HG02571 (cell line): ENCODE data around the gene NAA80.
"Not testable (repeated sequence)": the region's sequence is repeated elsewhere in the genome, so short reads cannot be mapped to it uniquely, and the experiment has no call there.

Experiments used
- ATAC-seq: cut with Tn5 transposase; IDR thresholded peaks from one replicate; pipeline ENCODE4 v1.9.1; 2021; ENCODE audit warnings: mild to moderate bottlenecking, moderate library complexity; ENCODE audit not compliant: unreplicated experiment

NAA80 gene

GRCh38 chr3:50316657-50317242, 17.5 kb upstream of the NAA80 start:
- no peak for ATAC-seq

- no peak for ATAC-seq
These were observed 15.6 kb upstream of the NAA80 start for GRCh38 chr3:50314816-50315215.

- no peak for ATAC-seq
These were observed 15.1 kb upstream of the NAA80 start for GRCh38 chr3:50314342-50314741.

- ATAC-seq, result not testable (repeated sequence)
These were observed 12.8 kb upstream of the NAA80 start for GRCh38 chr3:50312041-50312440.

DNA sequence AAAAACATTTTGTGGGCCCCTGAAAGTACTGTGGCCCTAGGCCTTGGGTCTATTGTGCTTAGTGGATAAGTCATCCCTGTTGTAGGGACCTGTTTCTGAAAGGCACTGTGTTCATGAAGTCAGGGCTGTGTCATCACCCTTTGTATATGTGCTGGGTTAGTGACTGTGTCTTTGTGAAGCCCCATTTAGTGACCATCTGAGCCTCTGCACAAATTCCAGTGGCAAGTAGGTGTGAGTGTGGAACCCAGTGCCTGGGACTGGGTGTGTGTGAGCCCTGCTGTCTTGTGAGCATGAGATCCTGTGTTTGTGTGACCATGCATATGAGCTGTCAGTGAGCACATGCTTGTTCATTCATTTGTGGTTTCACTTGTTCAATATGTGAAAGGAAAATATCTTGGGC, 5.4 kb upstream of the NAA80 start:
- ATAC-seq, result no peak

- no peak for ATAC-seq
These were observed 4.0 kb upstream of the NAA80 start, which contains the start of gene HYAL1 for GRCh38 chr3:50303013-50303815. Gene HYAL1, minus strand, starts transcription at chr3:50303574. Its CDS starts 618 bp downstream, at chr3:50302956.

GRCh38 chr3:50302095-50303012, 3.1 kb upstream of the NAA80 start:
- no peak for ATAC-seq

GRCh38 chr3:50300681-50301254, 1.6 kb upstream of the NAA80 start:
- ATAC-seq, result no peak

- ATAC-seq, result no peak
These were observed 900 bp upstream of the NAA80 start for GRCh38 chr3:50299929-50300680.

DNA sequence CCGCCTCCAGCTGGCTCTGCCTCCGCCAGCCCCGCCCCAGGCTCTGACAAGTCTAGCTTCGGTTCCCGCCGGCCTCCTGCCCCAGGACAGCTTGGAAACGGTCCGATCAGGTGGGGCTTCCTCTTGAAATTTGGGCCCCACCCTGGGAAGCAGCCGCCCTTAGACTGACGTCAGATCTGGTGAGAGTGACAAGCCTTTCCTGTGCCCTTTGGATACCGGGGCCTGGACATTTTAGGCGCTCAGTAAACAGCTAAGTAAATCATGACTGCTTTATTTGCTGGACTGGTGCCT, 378 bp upstream of the NAA80 start:
- ATAC-seq, result no peak

DNA sequence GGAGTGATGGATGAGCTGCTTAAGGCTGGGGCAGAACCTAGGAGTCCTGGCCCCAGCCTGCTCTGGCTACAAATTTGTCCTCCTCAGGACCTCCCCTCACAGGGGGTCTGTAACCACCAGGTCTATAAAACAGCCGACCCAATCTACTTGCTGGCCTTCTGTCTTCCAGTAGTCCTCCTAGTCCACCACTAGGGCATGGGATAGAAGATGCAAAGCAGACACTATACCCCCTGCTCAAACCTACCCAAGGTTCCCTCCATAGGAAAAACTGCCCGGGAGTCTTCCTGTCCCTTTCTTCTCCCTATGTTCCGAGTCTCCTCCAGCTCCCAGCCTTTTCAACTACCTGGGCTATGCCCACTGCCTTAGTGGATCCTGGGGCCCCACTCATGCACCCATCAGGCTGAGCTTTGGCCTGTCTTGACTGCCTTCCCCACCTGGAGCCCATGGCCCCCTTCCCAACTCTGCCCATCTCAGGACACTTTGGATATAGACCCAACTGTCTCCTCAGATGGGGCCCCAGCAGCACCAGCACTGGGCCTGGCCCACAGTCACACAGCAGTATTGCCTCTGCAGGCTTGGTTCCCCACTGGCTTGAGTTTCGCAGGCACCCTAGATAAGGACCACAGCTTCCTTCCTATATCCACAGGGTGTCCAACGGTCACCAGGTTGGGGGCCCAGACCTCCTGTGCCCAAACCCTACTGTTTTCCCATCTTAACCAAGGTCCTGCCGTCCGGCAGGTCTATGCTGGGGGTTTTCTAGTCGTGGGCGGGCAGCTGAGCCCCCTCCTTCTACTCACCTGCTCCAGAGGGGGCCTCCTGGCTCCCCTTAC, 1.1 kb downstream of the NAA80 start:
- no peak for ATAC-seq

GRCh38 chr3:50297384-50297775, 1.8 kb downstream of the NAA80 start:
- ATAC-seq, result no peak

- ATAC-seq, result no peak
These were observed 2.4 kb downstream of the NAA80 start for GRCh38 chr3:50296721-50297383.

GRCh38 chr3:50295553-50296431, 3.4 kb downstream of the NAA80 start:
- no peak for ATAC-seq

GRCh38 chr3:50294492-50295403, 4.5 kb downstream of the NAA80 start:
- no peak for ATAC-seq

DNA sequence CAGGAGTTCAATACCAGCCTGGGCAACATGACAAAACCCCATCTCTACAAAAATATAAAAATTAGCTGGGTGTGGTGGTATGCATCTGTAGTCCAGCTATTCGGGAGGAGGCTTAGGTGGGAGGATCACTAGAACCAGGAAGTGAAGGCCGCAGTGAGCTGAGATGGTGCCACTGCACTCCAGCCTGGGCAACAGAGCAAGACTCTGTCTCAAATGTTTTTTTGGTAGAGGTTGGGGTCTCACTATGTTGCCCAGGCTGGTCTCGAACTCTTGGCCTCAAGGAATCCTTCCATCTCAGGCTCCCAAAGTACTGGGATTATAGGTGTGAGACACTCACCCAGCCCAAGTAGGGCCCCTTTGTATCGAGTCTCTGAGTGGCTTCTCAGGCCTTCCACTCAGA, 5.1 kb downstream of the NAA80 start:
- no peak for ATAC-seq

DNA sequence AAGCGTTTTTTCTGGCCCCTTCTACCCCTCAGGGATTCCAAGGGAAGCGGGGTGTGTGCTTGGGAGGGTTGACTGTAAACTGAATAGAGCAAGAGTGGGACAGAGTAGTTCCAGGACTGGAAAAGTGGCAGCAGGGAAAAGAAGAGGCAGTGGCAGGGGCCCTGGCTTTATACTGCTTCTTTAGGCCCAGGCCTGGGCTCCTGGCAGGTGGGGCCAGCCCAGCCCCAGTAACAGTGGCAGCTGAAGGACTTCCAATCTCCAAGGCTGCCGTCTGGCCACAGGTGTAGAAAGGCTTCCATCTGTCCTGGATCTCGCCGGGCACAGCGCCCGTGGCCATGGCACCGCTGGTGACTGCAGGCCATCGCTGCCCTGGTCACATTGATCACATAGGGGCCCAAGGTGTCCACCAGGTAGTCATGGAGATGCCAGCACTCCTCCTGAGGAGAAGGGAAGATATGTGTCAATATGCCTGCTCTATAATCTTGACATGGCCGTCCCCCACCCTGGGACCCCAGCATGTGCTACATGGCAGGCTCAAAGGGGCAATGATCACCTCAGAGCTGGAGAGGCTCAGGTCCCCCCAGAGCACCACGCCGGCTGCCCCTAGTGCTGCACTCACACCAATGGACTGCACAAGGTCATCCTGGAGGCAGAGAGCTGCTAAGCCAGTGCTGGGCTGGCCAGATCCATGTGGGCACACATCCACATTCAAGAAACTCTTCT, 6.0 kb downstream of the NAA80 start:
- ATAC-seq, result no peak
